Measurements from ENCODE around the gene TASP1. TPM values are rescaled to one million over a fixed set of nuclear protein-coding genes. Genes with fewer than 3 reads are reported as not detected.

TASP1 gene
- total and polyA plus RNA-seq, 2 experiments from 2014 or later: 7.6 to 8.4 TPM

DNA sequence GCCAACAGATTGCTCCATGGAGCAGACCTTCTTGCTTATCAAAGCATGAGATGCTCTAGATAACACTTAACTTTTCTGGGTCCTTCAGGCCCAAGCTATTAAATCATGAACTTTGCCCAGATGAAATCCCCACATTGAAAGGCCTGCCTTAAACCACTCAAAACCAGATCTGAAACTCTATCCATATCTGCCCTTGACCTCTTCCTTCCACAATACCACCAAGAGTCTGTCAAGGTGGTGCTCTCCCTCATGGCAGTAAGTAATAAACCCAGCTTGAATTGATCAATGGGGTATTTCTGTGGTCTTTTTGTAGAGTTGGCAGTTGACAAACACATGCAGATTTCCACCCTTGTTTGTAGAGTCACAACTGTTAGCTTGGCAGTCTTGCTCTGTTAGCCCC, 282.1 kb downstream of the TASP1 start:
- Histone ChIP-seq H3K9ac (no peak overlapping the region), H3K27ac (no peak overlapping the region), H4K20me1 (ENCODE audit: insufficient read depth) (no peaks in the 10 kb centered on the region), H3K4me2 (ENCODE audit: unreplicated experiment) (no peak overlapping the region), H3F3A (ENCODE audit: insufficient read depth) (no peaks in the 10 kb centered on the region; the same call in 1 of the 2 replicates), H3K9me3 (ENCODE audit: low read depth) (no peaks in the 10 kb centered on the region), H3K9me2 (ENCODE audit: insufficient read depth) (no peaks in the 10 kb centered on the region), H3K79me2 (ENCODE audit: insufficient read depth) (no peaks in the 10 kb centered on the region), H3K27me3 (replicated peaks; ENCODE audit: insufficient read depth) (no peaks in the 10 kb centered on the region), H2AFZ (no peak overlapping the region), H3K4me3 (no peak overlapping the region), H3K4me1 (ENCODE audit: insufficient read depth) (no peaks in the 10 kb centered on the region), H3K36me3 (ENCODE audit: low read depth) (no peaks in the 10 kb centered on the region)
- TF ChIP-seq EZH2 (IDR thresholded peaks at IDR 0.05; ENCODE audit: insufficient read depth, poor library complexity, severe bottlenecking) (no peak), EZH2phosphoT487 (IDR thresholded peaks at IDR 0.05; ENCODE audit: insufficient read depth, low read depth) (no peak)
- in situ Hi-C loops (cut with MboI): no loop called here
- DNase-seq: no peak

DNA sequence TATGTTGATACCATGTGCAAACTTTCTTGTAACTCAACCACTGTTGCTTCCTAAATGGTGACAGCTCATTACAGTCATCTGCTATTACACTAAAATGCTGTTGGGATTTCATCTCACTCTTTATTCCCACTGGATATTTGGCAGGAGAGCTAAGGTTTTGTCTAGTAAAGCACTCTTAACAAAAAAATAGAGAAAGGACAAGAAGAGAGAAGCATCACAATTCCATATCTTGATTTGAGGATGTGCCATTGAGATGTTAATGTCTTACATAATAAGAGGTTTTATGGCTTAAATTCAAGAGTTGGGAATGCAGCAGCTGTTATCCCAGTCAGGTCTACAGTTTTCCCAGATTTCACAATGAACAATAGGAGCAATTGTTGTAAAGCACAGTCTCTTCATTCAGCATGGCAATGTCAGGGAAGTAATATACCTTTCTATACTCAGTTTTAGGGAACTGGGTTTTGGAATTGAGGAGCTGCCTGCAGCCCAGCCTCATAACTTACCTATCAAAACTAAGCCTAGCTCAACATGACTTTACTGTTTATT, 282.7 kb downstream of the TASP1 start:
- no peak for TF ChIP-seq EZH2 (IDR thresholded peaks at IDR 0.05; ENCODE audit: insufficient read depth, poor library complexity, severe bottlenecking)
- Histone ChIP-seq H3F3A (ENCODE audit: insufficient read depth) (no peaks in the 10 kb centered on the region; the same call in 1 of the 2 replicates), H4K20me1 (ENCODE audit: insufficient read depth) (no peaks in the 10 kb centered on the region), H3K4me3 (no peak overlapping the region), H3K27me3 (replicated peaks; ENCODE audit: insufficient read depth) (no peaks in the 10 kb centered on the region), H2AFZ (no peak overlapping the region), H3K9me2 (ENCODE audit: insufficient read depth) (no peaks in the 10 kb centered on the region), H3K27ac (no peak overlapping the region), H3K79me2 (ENCODE audit: insufficient read depth) (no peaks in the 10 kb centered on the region), H3K9me3 (ENCODE audit: low read depth) (no peaks in the 10 kb centered on the region), H3K36me3 (ENCODE audit: low read depth) (no peaks in the 10 kb centered on the region), H3K4me1 (ENCODE audit: insufficient read depth) (no peaks in the 10 kb centered on the region), H3K4me2 (ENCODE audit: unreplicated experiment) (no peak overlapping the region), H3K9ac (no peak overlapping the region)
- in situ Hi-C loops (cut with MboI): no loop called here
- DNase-seq: no peak

DNA sequence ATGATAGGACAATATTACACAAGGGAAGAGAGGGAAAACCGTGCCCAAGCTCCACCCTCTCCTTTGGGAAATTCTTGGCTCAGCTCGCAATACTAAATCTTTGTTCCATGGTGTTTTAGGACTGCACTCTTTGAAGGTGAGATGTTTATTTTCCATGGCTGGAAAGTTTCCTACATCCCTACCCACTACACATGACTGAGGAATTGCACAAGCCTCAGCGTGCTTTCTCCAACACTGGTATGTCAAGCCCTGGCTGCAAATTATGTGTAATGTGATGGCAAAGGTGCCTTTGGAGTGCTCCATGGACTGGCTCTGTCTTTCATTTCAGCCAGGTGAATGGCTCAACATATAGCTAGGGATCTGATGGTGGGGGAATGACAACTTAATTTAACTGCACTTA, 283.3 kb downstream of the TASP1 start:
- Histone ChIP-seq H3K27me3 (replicated peaks; ENCODE audit: insufficient read depth) (no peaks in the 10 kb centered on the region), H3K9me2 (ENCODE audit: insufficient read depth) (no peaks in the 10 kb centered on the region), H3K27ac (no peak overlapping the region), H4K20me1 (ENCODE audit: insufficient read depth) (no peaks in the 10 kb centered on the region), H3K36me3 (ENCODE audit: low read depth) (no peaks in the 10 kb centered on the region), H3K4me1 (ENCODE audit: insufficient read depth) (no peaks in the 10 kb centered on the region), H3K4me2 (ENCODE audit: unreplicated experiment) (no peak overlapping the region), H3K79me2 (ENCODE audit: insufficient read depth) (no peaks in the 10 kb centered on the region), H3K9me3 (ENCODE audit: low read depth) (no peaks in the 10 kb centered on the region), H3F3A (ENCODE audit: insufficient read depth) (no peaks in the 10 kb centered on the region; the same call in 1 of the 2 replicates), H3K9ac (no peak overlapping the region), H3K4me3 (no peak overlapping the region), H2AFZ (no peak overlapping the region)
- 6% methylated on average over 3 of the region's 3 CpGs for WGBS, 2 experiments (ENCODE audit: low coverage in 1 of 2, low lambda C conversion rate in 2 of 2, missing lambda C conversion rate in 2 of 2)
- DNase-seq: peak; percentile 40
- TF ChIP-seq EZH2phosphoT487 (IDR thresholded peaks at IDR 0.05; ENCODE audit: insufficient read depth, low read depth): no peak
- no peak for TF ChIP-seq EZH2 (IDR thresholded peaks at IDR 0.05; ENCODE audit: insufficient read depth, poor library complexity, severe bottlenecking)
- in situ Hi-C loops (cut with MboI): no loop called here

DNA sequence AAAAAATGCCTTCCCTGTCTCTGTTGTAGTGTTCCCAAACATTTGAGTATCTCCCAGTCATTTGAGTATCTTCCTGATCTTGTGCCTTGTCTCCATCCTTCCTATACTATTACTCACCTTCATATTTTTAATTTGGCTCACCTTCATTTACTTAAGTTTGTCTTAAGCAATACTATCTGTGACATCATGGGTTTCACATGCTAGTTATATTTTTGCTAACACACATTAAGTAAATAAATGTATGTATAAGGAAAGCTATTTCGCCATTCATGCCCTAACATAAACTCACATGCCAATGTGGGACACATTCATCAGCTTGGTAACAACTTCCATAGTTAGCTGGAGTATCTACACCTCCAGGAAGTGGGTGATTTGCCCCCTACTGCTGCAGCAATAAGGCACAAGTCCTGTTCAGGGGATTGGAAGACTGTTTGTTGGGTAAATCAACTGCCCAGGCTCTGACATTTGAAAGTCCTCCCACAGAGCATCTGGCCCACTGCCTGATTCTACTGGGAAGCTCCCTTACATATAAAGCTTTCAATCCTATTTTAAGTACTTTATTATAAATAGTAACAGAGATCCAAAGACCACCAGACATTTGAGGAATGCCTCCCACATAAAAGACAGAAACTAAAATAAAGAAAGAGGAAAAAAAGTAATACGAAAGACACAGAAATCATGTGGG, 285.3 kb downstream of the TASP1 start:
- H3K9ac ChIP-seq: no peak overlapping the region
- no peak for DNase-seq
- 81 to 94% methylated on average over 2 of the region's 2 CpGs for WGBS, 2 experiments (ENCODE audit: low coverage in 1 of 2, low lambda C conversion rate in 2 of 2, missing lambda C conversion rate in 2 of 2)
- in situ Hi-C loops (cut with MboI): no loop called here
- H3F3A ChIP-seq (ENCODE audit: insufficient read depth): peaks cover 8% of the 10 kb centered on the region; the same call in 1 of the 2 replicates
- no peaks in the 10 kb centered on the region for H3K79me2 ChIP-seq (ENCODE audit: insufficient read depth)
- H3K4me3 ChIP-seq: no peak overlapping the region
- H3K36me3 ChIP-seq (ENCODE audit: low read depth): no peaks in the 10 kb centered on the region
- no peaks in the 10 kb centered on the region for H3K9me3 ChIP-seq (ENCODE audit: low read depth)
- TF ChIP-seq EZH2phosphoT487 (IDR thresholded peaks at IDR 0.05; ENCODE audit: insufficient read depth, low read depth): no peak
- no peak for TF ChIP-seq EZH2 (IDR thresholded peaks at IDR 0.05; ENCODE audit: insufficient read depth, poor library complexity, severe bottlenecking)
- no peaks in the 10 kb centered on the region for H3K27me3 ChIP-seq (replicated peaks; ENCODE audit: insufficient read depth)
- H3K4me1 ChIP-seq (ENCODE audit: insufficient read depth): peaks cover 12% of the 10 kb centered on the region
- no peak overlapping the region for H2AFZ ChIP-seq
- H3K9me2 ChIP-seq (ENCODE audit: insufficient read depth): no peaks in the 10 kb centered on the region
- H3K27ac ChIP-seq: no peak overlapping the region
- no peak overlapping the region for H3K4me2 ChIP-seq (ENCODE audit: unreplicated experiment)
- no peaks in the 10 kb centered on the region for H4K20me1 ChIP-seq (ENCODE audit: insufficient read depth)
